Thymus (tissue), 14 donors: ENCODE data around the gene EBNA1BP2. TPM values are rescaled to one million over a fixed set of nuclear protein-coding genes. Genes with fewer than 3 reads are reported as not detected.
"Not testable (repeated sequence)": the region's sequence is repeated elsewhere in the genome, so short reads cannot be mapped to it uniquely, and the experiment has no call there.

Source experiments
- DNase-seq, 9 donors: peaks; one replicate each; pipeline ENCODE4 v3.0.0-alpha.2; 2013; ENCODE audit warnings: low spot score in 9 of 9, low read depth in 6 of 9, missing footprints in 1 of 9
- H3K27ac ChIP-seq, 2 donors: one replicate each; pipeline ENCODE4 v1.5.1; 2013; ENCODE audit warnings: control low read depth in 1 of 2, low read depth in 1 of 2, low read length in 1 of 2, mild to moderate bottlenecking in 1 of 2, moderate library complexity in 1 of 2
- H3K27me3 ChIP-seq, 2 donors: one replicate each; pipeline ENCODE4 v1.5.1; 2013; ENCODE audit warnings: low read length in 1 of 2; ENCODE audit not compliant: control insufficient read depth in 2 of 2, insufficient read depth in 1 of 2
- H3K36me3 ChIP-seq, 2 donors: one replicate each; pipeline ENCODE4 v1.5.1; 2013; ENCODE audit warnings: low read length in 1 of 2, mild to moderate bottlenecking in 1 of 2, moderate library complexity in 1 of 2; ENCODE audit not compliant: control insufficient read depth in 2 of 2, insufficient read depth in 2 of 2
- H3K4me1 ChIP-seq, 2 donors: one replicate each; pipeline ENCODE4 v1.5.1; 2013; ENCODE audit warnings: low read length in 2 of 2; ENCODE audit not compliant: control insufficient read depth in 2 of 2, insufficient read depth in 2 of 2
- H3K4me3 ChIP-seq, 2 donors: one replicate each; pipeline ENCODE4 v1.5.1; 2013; ENCODE audit warnings: low read length in 2 of 2, control low read depth in 1 of 2, mild to moderate bottlenecking in 1 of 2
- H3K9me3 ChIP-seq, 2 donors: one replicate each; pipeline ENCODE4 v1.5.1; 2013; ENCODE audit warnings: low read length in 1 of 2, mild to moderate bottlenecking in 1 of 2; ENCODE audit not compliant: control insufficient read depth in 2 of 2, insufficient read depth in 1 of 2
- WGBS: extraction: QIAGEN DNeasy Blood & Tissue Kit; methylation state at CpG from one replicate; pipeline ENCODE4 v1.1.7; 2013; 5-methylcytosine and 5-hydroxymethylcytosine counted together
- long read RNA-seq, 10 donors: transcript quantifications; one replicate each; lab custom pipeline, GENCODE V29; 2026
- polyA plus RNA-seq: library from polyadenylated mRNA; stranded (reverse); fragments of 200-250 nt; gene quantifications from one replicate; pipeline ENCODE4 v1.2.3, GENCODE V29; 2013
- total RNA-seq: library from RNA; stranded (reverse); fragments of 120-200 nt; gene quantifications from one replicate; pipeline ENCODE4 v1.2.4, GENCODE V29; 2013
- donor health status: healthy.

The EBNA1BP2 gene
- total RNA-seq (64.1 TPM), polyA plus RNA-seq (41.3 TPM)
- long read RNA-seq, donor 1, partial matches to known transcripts = 0 of 3 reads
- long read RNA-seq, donor 1, other reads (novel, unspliced or antisense) = 0 of 3 reads
- long read RNA-seq, donor 2, transcript EBNA1BP2-201 (9 exons, 1,322 nt) = major isoform, 45 of 61 reads
- long read RNA-seq, donor 2, partial matches to known transcripts = 12 of 61 reads
- long read RNA-seq, donor 2, other reads (novel, unspliced or antisense) = 0 of 61 reads
- long read RNA-seq, donor 3, transcript EBNA1BP2-201 (9 exons, 1,322 nt) = major isoform, 20 of 67 reads
- long read RNA-seq, donor 3, partial matches to known transcripts = 43 of 67 reads
- long read RNA-seq, donor 3, other reads (novel, unspliced or antisense) = 0 of 67 reads
- long read RNA-seq, donor 4, transcript EBNA1BP2-201 (9 exons, 1,322 nt) = major isoform, 7 of 25 reads
- long read RNA-seq, donor 4, partial matches to known transcripts = 18 of 25 reads
- long read RNA-seq, donor 4, other reads (novel, unspliced or antisense) = 0 of 25 reads
- long read RNA-seq, donor 5, transcript EBNA1BP2-201 (9 exons, 1,322 nt) = major isoform, 21 of 72 reads
- long read RNA-seq, donor 5, partial matches to known transcripts = 49 of 72 reads
- long read RNA-seq, donor 5, other reads (novel, unspliced or antisense) = 0 of 72 reads
- long read RNA-seq, donor 6, transcript EBNA1BP2-201 (9 exons, 1,322 nt) = major isoform, 22 of 22 reads
- long read RNA-seq, donor 6, partial matches to known transcripts = 0 of 22 reads
- long read RNA-seq, donor 6, other reads (novel, unspliced or antisense) = 0 of 22 reads
- long read RNA-seq, donor 7, transcript EBNA1BP2-201 (9 exons, 1,322 nt) = major isoform, 19 of 29 reads
- long read RNA-seq, donor 7, partial matches to known transcripts = 10 of 29 reads
- long read RNA-seq, donor 7, other reads (novel, unspliced or antisense) = 0 of 29 reads
- long read RNA-seq, donor 8, transcript EBNA1BP2-201 (9 exons, 1,322 nt) = major isoform, 15 of 18 reads
- long read RNA-seq, donor 8, partial matches to known transcripts = 0 of 18 reads
- long read RNA-seq, donor 8, other reads (novel, unspliced or antisense) = 0 of 18 reads
- long read RNA-seq, donor 9, transcript EBNA1BP2-201 (9 exons, 1,322 nt) = major isoform, 12 of 22 reads
- long read RNA-seq, donor 9, partial matches to known transcripts = 10 of 22 reads
- long read RNA-seq, donor 9, other reads (novel, unspliced or antisense) = 0 of 22 reads
- long read RNA-seq, donor 10, transcript EBNA1BP2-201 (9 exons, 1,322 nt) = major isoform, 20 of 28 reads
- long read RNA-seq, donor 10, partial matches to known transcripts = 7 of 28 reads
- long read RNA-seq, donor 10, other reads (novel, unspliced or antisense) = 0 of 28 reads

- Histone ChIP-seq H3K4me3 (peak within 1 kb of the TSS; percentile 76 to 81), H3K9me3 (no peaks in the 10 kb centered on the region), H3K27ac (peak within 1 kb of the TSS in 1 of 2 donors; percentile 34), H3K4me1 (peaks cover 6 to 8% of the 10 kb centered on the region in 2 donors), H3K27me3 (peaks cover 0 to 9% of the 10 kb centered on the region in 2 donors), H3K36me3 (peaks cover 9 to 24% of the 10 kb centered on the region in 2 donors)
- peak; percentile 89 to 98 (median 96) for DNase-seq
- WGBS = under 1% methylated on average over 45 of the region's 45 CpGs
These were observed at the start of gene EBNA1BP2, which contains the start of gene CFAP57 for GRCh38 chr1:43171876-43172526. EBNA1BP2 (minus strand) TSS chr1:43172290; CDS start chr1:43172118, 172 bp downstream. CFAP57 (plus strand) TSS chr1:43172330; CDS start chr1:43172754, 424 bp downstream.

DNA sequence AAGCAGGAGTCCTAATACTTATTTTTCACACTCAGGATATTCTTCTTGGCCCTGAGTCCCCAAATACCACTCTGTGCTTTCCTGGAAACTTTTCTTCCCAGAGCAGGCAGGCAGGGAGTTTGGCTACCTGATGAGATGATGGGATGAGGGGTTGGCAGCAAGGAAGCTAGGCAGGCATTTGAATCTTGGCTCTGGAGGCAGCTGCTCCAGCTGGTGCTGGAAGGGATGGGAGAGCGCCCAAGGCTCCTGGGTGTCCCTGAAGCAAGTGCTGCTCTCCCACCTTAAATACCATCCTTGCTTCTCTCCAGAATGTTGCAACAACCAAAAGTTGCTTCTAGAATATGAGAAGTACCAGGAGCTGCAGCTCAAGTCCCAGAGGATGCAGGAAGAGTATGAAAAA, 49.7 kb upstream of the EBNA1BP2 start:
- 100% methylated on average over 1 of the region's 1 CpG for WGBS
- DNase-seq = no peak
- no peaks in the 10 kb centered on the region for H3K9me3 ChIP-seq
- no peak overlapping the region for H3K27ac ChIP-seq
- no peaks in the 10 kb centered on the region for H3K4me1 ChIP-seq
- peaks cover 0 to 2% of the 10 kb centered on the region in 2 donors for H3K27me3 ChIP-seq
- H3K36me3 ChIP-seq = no peaks in the 10 kb centered on the region
- no peak overlapping the region for H3K4me3 ChIP-seq

DNA sequence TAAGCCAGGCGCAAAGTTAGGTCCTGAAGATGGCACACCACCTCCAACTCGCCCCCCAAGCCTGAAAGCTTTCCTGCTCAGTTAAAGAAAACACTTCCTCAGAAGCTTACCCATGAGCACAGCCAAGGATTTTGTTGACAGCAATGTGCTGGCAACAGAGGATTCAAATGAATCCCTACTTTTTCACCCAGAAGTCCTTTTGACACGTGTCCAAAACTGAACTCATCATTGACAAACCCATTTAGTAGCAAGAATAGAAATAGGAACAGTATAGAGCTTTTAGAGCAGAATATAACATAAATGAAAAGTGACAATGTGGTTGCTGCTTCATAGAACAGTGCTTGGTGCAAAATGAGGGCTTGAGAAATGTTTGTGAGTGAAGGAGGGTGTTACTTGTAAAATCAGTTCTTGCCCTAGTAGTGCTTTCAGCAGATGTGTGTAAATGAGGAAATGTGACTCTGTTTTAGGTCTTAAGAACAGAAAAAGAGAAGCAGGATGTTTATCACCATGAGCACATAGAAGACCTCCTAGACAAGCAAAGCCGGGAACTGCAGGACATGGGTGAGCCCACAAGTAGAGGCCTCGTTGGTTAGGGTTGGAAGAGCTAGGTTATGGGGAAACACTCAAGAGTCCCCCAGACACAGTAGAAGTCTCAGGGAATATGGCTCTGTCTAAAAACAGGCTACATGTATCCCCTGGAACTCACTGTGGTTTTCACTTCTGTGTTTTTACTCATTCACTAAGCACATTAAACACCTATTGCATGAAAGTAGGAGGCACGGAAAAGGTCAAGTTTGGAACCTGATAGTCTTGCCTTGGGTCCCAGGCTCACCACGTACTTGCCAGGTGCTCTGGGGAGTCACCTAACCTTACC, 49.1 kb upstream of the EBNA1BP2 start:
- DNase-seq = peak in 1 of 9 donors; percentile 13
- Histone ChIP-seq H3K4me3 (no peak overlapping the region), H3K27me3 (peaks cover 0 to 2% of the 10 kb centered on the region in 2 donors), H3K27ac (no peak overlapping the region), H3K9me3 (no peaks in the 10 kb centered on the region), H3K4me1 (no peaks in the 10 kb centered on the region), H3K36me3 (no peaks in the 10 kb centered on the region)
- WGBS = 73% methylated on average over 7 of the region's 7 CpGs

- H3K4me3 ChIP-seq = no peak overlapping the region
- H3K9me3 ChIP-seq = no peaks in the 10 kb centered on the region
- H3K36me3 ChIP-seq = no peaks in the 10 kb centered on the region
- H3K27ac ChIP-seq = no peak overlapping the region
- no peak for DNase-seq
- WGBS = 93% methylated on average over 10 of the region's 10 CpGs
- H3K27me3 ChIP-seq = peaks cover 0 to 2% of the 10 kb centered on the region in 2 donors
- no peaks in the 10 kb centered on the region for H3K4me1 ChIP-seq
These were observed 45.7 kb upstream of the EBNA1BP2 start for GRCh38 chr1:43217747-43218146.

GRCh38 chr1:43214501-43215444, 42.7 kb upstream of the EBNA1BP2 start:
- 89% methylated on average over 7 of the region's 7 CpGs for WGBS
- H3K4me1 ChIP-seq = no peaks in the 10 kb centered on the region
- no peaks in the 10 kb centered on the region for H3K9me3 ChIP-seq
- no peaks in the 10 kb centered on the region for H3K27me3 ChIP-seq
- H3K27ac ChIP-seq = no peak overlapping the region
- H3K4me3 ChIP-seq = no peak overlapping the region
- H3K36me3 ChIP-seq = no peaks in the 10 kb centered on the region
- DNase-seq = no peak

- H3K36me3 ChIP-seq, H3K9me3 ChIP-seq, H3K4me3 ChIP-seq, H3K27ac ChIP-seq, H3K27me3 ChIP-seq, H3K4me1 ChIP-seq, DNase-seq: not testable (repeated sequence)
- WGBS = 97% methylated on average over 8 of the region's 8 CpGs
These were observed 36.2 kb upstream of the EBNA1BP2 start for GRCh38 chr1:43208277-43208676.

DNA sequence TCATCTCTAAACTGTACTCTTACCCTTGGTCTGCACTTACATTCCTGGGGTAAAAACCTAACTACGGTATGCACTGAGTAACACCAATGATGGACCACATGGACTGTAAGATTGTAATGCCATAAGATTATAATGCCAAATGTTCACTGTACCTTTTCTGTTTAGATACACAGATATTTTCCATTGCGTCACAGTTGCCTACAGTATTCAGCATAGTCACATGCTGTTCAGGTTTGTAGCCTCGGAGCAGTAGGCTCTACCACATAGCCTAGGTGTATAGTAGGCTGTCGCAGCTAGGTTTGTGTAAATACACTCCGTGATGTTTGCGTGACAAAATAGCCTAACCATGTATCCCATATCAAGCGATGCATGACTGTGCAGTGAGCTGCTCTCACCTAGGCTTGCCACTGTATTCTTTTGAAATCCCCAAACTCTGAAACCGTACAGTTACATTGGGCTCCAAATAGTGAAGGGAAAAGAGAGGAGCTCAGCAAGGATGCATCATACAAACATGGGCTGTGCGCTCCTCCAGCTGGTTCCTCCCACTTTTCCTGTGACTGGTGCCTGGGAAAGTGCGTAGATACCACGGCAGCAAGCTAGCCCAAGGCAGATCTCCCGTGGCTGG, 35.3 kb upstream of the EBNA1BP2 start:
- H3K4me1 ChIP-seq = peaks cover 0 to 4% of the 10 kb centered on the region in 2 donors
- H3K4me3 ChIP-seq = no peak overlapping the region
- no peaks in the 10 kb centered on the region for H3K27me3 ChIP-seq
- no peak overlapping the region for H3K27ac ChIP-seq
- no peaks in the 10 kb centered on the region for H3K36me3 ChIP-seq
- WGBS = 90% methylated on average over 12 of the region's 12 CpGs
- DNase-seq = no peak
- peaks cover 0 to 3% of the 10 kb centered on the region in 2 donors for H3K9me3 ChIP-seq
